Astrocyte (in vitro differentiated cells and primary cell): ENCODE results near the gene RBPJL. TPM values are rescaled to one million over a fixed set of nuclear protein-coding genes. Genes with fewer than 3 reads are reported as not detected.

Experiments used
- DNase-seq: peaks from one replicate; pipeline ENCODE4 v3.0.0-alpha.2; 2010; ENCODE audit warnings: low read depth
- FAIRE-seq: peaks from 2 replicates; lab custom pipeline; 2011; peaks lifted over from hg19 to GRCh38; lab: Jason Lieb, UNC
- H2AFZ ChIP-seq: 2 replicates; pipeline ENCODE4 v1.6.0; 2012; ENCODE audit warnings: low read depth, low read length, inconsistent platforms
- H3K27ac ChIP-seq: 2 replicates; pipeline ENCODE4 v1.5.1; 2011; ENCODE audit warnings: low read depth, low read length, inconsistent platforms
- H3K27me3 ChIP-seq: 2 replicates; pipeline ENCODE4 v1.6.0; 2011; ENCODE audit warnings: low read length, inconsistent platforms; ENCODE audit not compliant: insufficient read depth
- H3K36me3 ChIP-seq: 2 replicates; pipeline ENCODE4 v1.5.1; 2011; ENCODE audit warnings: low read length, inconsistent platforms; ENCODE audit not compliant: insufficient read depth
- H3K4me1 ChIP-seq: 2 replicates; pipeline ENCODE4 v1.5.1; 2011; ENCODE audit warnings: low read length, inconsistent platforms; ENCODE audit not compliant: insufficient read depth
- H3K4me2 ChIP-seq: 2 replicates; pipeline ENCODE4 v1.6.0; 2012; ENCODE audit warnings: low read length, inconsistent platforms
- H3K4me3 ChIP-seq: 2 replicates; pipeline ENCODE4 v1.5.1; 2011; ENCODE audit warnings: low read depth, mild to moderate bottlenecking, low read length, inconsistent platforms; ENCODE audit not compliant: insufficient read depth
- H3K79me2 ChIP-seq: 2 replicates; pipeline ENCODE4 v1.6.0; 2012; ENCODE audit warnings: mild to moderate bottlenecking, low read length, inconsistent platforms; ENCODE audit not compliant: insufficient read depth
- H3K9ac ChIP-seq: 2 replicates; pipeline ENCODE4 v1.6.0; 2012; ENCODE audit warnings: mild to moderate bottlenecking, low read length, inconsistent platforms
- H3K9me3 ChIP-seq: 2 replicates; pipeline ENCODE4 v1.5.1; 2012; ENCODE audit warnings: low read depth, mild to moderate bottlenecking, low read length, inconsistent platforms; ENCODE audit not compliant: insufficient read depth
- H4K20me1 ChIP-seq: 2 replicates; pipeline ENCODE4 v1.6.0; 2012; ENCODE audit warnings: low read length, inconsistent platforms; ENCODE audit not compliant: insufficient read depth
- H3K27ac Mint-ChIP-seq: one replicate; pipeline ENCODE4 v1.8.0; 2021; ENCODE audit warnings: mild to moderate bottlenecking, mixed read lengths; ENCODE audit not compliant: unreplicated experiment
- H3K27me3 Mint-ChIP-seq: one replicate; pipeline ENCODE4 v1.8.0; 2021; ENCODE audit warnings: low read depth, mixed read lengths; ENCODE audit not compliant: unreplicated experiment
- H3K36me3 Mint-ChIP-seq: one replicate; pipeline ENCODE4 v1.8.0; 2021; ENCODE audit warnings: low read depth, mixed read lengths; ENCODE audit not compliant: unreplicated experiment
- H3K4me1 Mint-ChIP-seq: one replicate; pipeline ENCODE4 v1.8.0; 2021; ENCODE audit warnings: low read depth, mixed read lengths; ENCODE audit not compliant: unreplicated experiment
- H3K4me3 Mint-ChIP-seq: one replicate; pipeline ENCODE4 v1.8.0; 2021; ENCODE audit warnings: mild to moderate bottlenecking, moderate library complexity, mixed read lengths; ENCODE audit not compliant: unreplicated experiment
- H3K9me3 Mint-ChIP-seq: one replicate; pipeline ENCODE4 v1.8.0; 2021; ENCODE audit warnings: mild to moderate bottlenecking, mixed read lengths; ENCODE audit not compliant: unreplicated experiment
- EZH2 ChIP-seq: IDR thresholded peaks from 2 replicates; pipeline ENCODE4 v1.6.1; 2012; ENCODE audit warnings: mild to moderate bottlenecking, low read length, inconsistent platforms; ENCODE audit not compliant: insufficient read depth
- total RNA-seq: library from RNA; stranded (reverse); gene quantifications from 2 replicates; pipeline ENCODE4 v1.2.1, GENCODE V29; 2021
- TF ChIP-seq, protein P1 (sequence below): IDR thresholded peaks from 2 replicates; pipeline ENCODE4 v1.5.1; 2011; ENCODE audit warnings: low read depth, mild to moderate bottlenecking, inconsistent platforms, low read length, moderate library complexity; ENCODE audit not compliant: insufficient read depth

RBPJL gene
- total RNA-seq, 1 donor from 2014 or later: not detected

DNA sequence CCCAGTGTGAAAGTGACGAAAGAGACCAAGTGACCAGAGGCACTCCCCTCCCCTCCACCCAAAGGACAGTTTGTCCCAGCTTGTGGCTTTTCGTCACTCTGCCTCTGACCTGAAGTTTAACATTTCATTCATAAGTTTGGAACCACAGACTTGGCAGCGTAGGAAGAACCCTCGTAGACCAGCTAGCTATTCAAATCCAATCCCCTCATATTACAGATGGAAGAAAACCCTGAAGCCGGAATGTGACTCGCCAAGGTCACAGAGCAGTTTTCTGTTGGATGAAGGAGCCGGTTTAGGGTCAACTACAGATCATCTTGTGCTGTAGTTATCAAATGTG is 52.4 kb downstream of the RBPJL start:
- no peaks in the 10 kb centered on the region for H3K36me3 ChIP-seq
- H3K4me3 Mint-ChIP-seq: no peak overlapping the region
- no peaks in the 10 kb centered on the region for H3K36me3 Mint-ChIP-seq
- FAIRE-seq (no peak), DNase-seq (peak; percentile 79)
- no peak for TF ChIP-seq EZH2
- TF ChIP-seq, protein P1, sequence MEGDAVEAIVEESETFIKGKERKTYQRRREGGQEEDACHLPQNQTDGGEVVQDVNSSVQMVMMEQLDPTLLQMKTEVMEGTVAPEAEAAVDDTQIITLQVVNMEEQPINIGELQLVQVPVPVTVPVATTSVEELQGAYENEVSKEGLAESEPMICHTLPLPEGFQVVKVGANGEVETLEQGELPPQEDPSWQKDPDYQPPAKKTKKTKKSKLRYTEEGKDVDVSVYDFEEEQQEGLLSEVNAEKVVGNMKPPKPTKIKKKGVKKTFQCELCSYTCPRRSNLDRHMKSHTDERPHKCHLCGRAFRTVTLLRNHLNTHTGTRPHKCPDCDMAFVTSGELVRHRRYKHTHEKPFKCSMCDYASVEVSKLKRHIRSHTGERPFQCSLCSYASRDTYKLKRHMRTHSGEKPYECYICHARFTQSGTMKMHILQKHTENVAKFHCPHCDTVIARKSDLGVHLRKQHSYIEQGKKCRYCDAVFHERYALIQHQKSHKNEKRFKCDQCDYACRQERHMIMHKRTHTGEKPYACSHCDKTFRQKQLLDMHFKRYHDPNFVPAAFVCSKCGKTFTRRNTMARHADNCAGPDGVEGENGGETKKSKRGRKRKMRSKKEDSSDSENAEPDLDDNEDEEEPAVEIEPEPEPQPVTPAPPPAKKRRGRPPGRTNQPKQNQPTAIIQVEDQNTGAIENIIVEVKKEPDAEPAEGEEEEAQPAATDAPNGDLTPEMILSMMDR: no peak
- H3K27ac Mint-ChIP-seq: no peak overlapping the region
- H3K4me3 ChIP-seq: peak overlapping the region; percentile 4
- H3K9me3 ChIP-seq: no peaks in the 10 kb centered on the region
- no peaks in the 10 kb centered on the region for H3K27me3 ChIP-seq
- H3K27ac ChIP-seq: peak overlapping the region; percentile 59
- H2AFZ ChIP-seq: no peak overlapping the region
- H3K4me2 ChIP-seq: peak overlapping the region; percentile 69
- H3K27me3 Mint-ChIP-seq: no peaks in the 10 kb centered on the region
- peaks cover 9% of the 10 kb centered on the region for H3K79me2 ChIP-seq
- no peaks in the 10 kb centered on the region for H3K9me3 Mint-ChIP-seq
- peak overlapping the region; percentile 30 for H3K9ac ChIP-seq
- H3K4me1 Mint-ChIP-seq: peaks cover 48% of the 10 kb centered on the region
- peaks cover 6% of the 10 kb centered on the region for H4K20me1 ChIP-seq
- H3K4me1 ChIP-seq: peaks cover 64% of the 10 kb centered on the region

DNA sequence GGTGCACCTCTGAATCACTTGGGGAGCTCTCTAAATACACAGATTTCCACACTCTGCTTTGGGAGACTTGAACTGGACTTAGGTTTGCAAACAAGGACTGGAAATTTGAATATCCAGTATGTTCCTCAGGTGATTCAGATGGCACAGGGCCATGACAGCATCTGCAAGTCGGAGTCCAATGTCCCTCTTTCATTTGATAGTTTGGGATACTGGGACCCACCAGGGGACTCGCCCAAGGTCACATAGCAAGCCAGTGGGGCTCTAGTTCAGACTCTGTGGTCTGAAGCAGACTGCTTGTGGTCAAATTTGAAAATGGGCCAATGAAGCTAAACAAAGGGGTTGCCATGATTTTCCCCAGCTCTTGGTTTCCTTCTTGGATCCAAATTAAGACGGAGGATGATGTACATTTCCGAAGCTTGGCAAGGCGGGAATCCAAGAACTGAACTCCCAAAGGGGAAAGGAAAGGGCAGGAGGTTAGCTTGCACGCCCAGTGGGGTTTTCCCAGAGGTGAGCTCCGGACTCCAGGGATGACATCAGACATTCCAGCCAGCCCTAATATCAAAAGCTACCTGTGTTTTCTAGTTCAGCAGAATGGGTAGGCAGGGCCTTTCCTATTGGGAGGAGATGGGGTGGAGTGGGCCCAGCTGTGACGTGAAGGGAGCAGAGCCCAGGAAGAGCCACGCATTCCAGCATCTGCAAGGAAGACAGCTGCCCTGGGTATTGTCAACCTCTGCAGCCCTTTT is 52.9 kb downstream of the RBPJL start:
- Mint-ChIP-seq H3K9me3 (no peaks in the 10 kb centered on the region), H3K27me3 (no peaks in the 10 kb centered on the region), H3K4me1 (peaks cover 42% of the 10 kb centered on the region), H3K4me3 (no peak overlapping the region), H3K27ac (no peak overlapping the region), H3K36me3 (no peaks in the 10 kb centered on the region)
- Histone ChIP-seq H3K9me3 (no peaks in the 10 kb centered on the region), H3K79me2 (peaks cover 11% of the 10 kb centered on the region), H3K36me3 (no peaks in the 10 kb centered on the region), H3K4me2 (peak overlapping the region; percentile 69), H3K9ac (peak overlapping the region; percentile 30), H3K27me3 (no peaks in the 10 kb centered on the region), H3K4me3 (no peak overlapping the region), H4K20me1 (peaks cover 8% of the 10 kb centered on the region), H3K27ac (peak overlapping the region; percentile 59), H3K4me1 (peaks cover 60% of the 10 kb centered on the region), H2AFZ (peak overlapping the region; percentile 19)
- DNase-seq: peak; percentile 79
- no peak for TF ChIP-seq EZH2
- TF ChIP-seq, protein P1: no peak
- no peak for FAIRE-seq

DNA sequence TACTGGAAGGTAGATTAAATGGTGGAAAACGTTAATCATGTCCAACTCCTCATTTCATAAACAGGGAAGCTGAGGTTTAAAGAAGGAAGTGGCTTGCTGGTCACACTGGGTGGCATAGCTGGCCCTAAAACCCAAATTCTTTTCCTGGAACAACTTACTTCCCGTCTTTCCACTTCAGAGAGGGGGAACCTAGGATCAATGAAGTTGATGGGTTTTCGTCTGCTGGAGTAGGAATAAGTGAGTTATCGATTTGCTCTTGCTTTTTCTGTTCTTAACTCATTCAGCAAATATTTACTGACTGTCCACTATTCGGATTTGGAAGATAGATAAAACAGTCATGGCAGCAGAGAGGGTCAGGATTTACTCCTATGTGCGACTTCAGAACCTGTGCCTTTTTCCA is 55.2 kb downstream of the RBPJL start:
- Histone ChIP-seq H4K20me1 (peaks cover 19% of the 10 kb centered on the region), H3K79me2 (peaks cover 28% of the 10 kb centered on the region), H3K9ac (no peak overlapping the region), H3K4me3 (no peak overlapping the region), H3K27me3 (no peaks in the 10 kb centered on the region), H2AFZ (no peak overlapping the region), H3K4me2 (no peak overlapping the region), H3K9me3 (no peaks in the 10 kb centered on the region), H3K4me1 (peaks cover 46% of the 10 kb centered on the region), H3K36me3 (peaks cover 5% of the 10 kb centered on the region), H3K27ac (no peak overlapping the region)
- FAIRE-seq: no peak
- no peaks in the 10 kb centered on the region for H3K36me3 Mint-ChIP-seq
- no peak for TF ChIP-seq EZH2
- TF ChIP-seq, protein P1: no peak
- DNase-seq: no peak
- H3K27me3 Mint-ChIP-seq: no peaks in the 10 kb centered on the region
- H3K9me3 Mint-ChIP-seq: no peaks in the 10 kb centered on the region
- H3K4me1 Mint-ChIP-seq: peaks cover 30% of the 10 kb centered on the region
- H3K4me3 Mint-ChIP-seq: peak overlapping the region; percentile 27
- no peak overlapping the region for H3K27ac Mint-ChIP-seq
